IPS-11a (cell line): ENCODE measurements around the gene SLC38A9.
"Not testable (repeated sequence)": the region's sequence is repeated elsewhere in the genome, so short reads cannot be mapped to it uniquely, and the experiment has no call there.

Source experiments
- H3K4me3 ChIP-seq: one replicate; pipeline ENCODE4 v1.5.1; 2013; ENCODE audit warnings: low read depth, low read length, control low read depth

Gene SLC38A9

GRCh38 chr5:55618318-55618717, 93.8 kb downstream of the SLC38A9 start:
- no peak overlapping the region for H3K4me3 ChIP-seq

DNA sequence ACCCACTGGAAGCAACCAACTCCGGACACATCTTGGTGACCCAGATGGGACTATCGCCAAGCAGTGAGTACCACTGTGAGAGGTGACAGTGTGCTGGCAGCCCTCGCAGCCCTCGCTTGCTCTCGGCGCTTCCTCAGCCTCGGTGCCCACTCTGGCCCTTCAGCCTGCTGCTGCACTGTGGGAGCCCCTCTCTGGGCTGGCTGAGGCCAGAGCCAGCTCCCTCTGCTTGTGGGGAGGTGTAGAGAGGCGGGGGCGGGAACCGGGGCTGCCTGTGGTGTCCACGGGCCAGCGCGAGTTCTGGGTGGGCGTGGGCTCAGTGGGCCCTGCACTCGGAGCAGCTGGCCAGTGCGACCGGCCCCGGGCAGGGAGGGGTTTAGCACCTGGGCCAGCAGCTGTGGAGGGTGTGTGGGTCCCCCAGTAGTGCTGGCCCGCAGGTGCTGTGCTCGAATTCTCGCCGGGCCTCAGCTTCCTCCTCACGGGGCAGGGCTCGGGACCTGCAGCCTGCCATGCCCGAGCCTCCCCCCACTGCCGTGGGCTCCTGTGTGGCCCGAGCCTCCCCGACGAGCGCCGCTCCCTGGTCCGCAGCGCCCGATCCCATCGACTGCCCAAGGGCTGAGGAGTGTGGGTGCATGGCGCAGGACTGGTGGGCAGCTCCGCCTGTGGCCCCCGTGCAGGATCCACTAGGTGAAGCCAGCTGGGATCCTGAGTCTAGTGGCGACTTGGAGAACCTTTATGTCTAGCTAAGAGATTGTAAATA, 98.8 kb downstream of the SLC38A9 start:
- H3K4me3 ChIP-seq: no peak overlapping the region

GRCh38 chr5:55610542-55610941, 101.6 kb downstream of the SLC38A9 start:
- no peak overlapping the region for H3K4me3 ChIP-seq

GRCh38 chr5:55609413-55609812, 102.7 kb downstream of the SLC38A9 start:
- no peak overlapping the region for H3K4me3 ChIP-seq

GRCh38 chr5:55608595-55609349, 103.4 kb downstream of the SLC38A9 start:
- H3K4me3 ChIP-seq: no peak overlapping the region

DNA sequence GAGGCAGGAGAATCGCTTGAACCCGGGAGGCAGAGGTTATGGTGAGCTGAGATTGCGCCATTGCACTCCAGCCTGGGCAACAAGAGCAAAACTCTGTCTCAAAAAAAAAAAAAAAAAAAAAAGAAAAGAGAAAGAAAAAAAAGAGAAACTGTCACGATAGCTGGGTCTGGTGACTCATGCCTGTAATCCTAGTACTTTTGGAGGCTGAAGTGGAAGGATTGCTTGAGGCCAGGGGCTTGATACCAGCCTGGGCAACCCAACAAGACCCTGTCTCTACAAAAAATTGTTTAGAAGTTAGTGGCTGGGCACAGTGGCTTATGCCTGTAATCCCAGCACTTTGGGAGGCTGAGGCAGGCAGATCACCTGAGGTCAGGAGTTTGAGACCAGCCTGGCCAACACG, 104.8 kb downstream of the SLC38A9 start:
- H3K4me3 ChIP-seq: not testable (repeated sequence)

GRCh38 chr5:55604611-55605067, 107.5 kb downstream of the SLC38A9 start:
- H3K4me3 ChIP-seq: no peak overlapping the region

DNA sequence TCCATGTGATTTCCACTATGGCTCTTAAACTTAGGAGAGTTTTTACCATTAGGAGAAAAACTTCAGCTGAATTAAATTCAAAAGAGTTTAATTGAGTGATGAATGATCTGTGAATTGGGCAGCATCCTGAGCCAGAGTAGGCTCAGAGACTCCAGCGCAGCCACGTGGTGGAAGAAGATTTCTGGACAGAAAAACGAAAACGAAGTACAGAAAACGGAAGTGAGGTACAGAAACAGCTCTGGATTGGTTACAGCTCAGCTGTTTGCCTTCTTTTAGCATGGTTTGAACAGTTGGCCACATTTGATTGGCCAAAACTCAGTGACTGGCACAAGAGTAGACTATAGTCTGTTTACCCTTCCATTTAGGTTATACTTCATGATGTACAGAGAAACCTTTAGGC, 108.2 kb downstream of the SLC38A9 start:
- H3K4me3 ChIP-seq: no peak overlapping the region

- no peak overlapping the region for H3K4me3 ChIP-seq
These were observed 110.5 kb downstream of the SLC38A9 start for GRCh38 chr5:55601628-55602027.

DNA sequence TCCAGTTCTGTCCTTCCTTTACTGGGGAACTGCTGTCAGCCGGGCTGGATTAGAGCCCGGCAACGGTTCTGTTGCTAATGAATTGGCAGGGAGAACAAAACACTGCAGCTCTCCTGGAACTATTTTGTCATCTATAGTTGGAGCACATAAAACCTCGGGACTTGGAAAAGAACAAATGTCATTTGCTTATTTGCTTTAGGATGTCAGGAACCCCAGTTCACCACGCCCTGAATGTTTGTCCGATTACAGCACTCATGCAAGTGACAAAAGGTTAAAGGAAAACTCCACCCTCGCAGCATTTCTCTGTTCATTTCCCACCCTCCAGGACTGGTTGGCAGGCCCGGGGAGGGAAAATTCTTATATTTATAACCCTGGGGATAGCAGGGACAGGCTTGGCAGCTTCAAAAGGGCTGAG, 110.9 kb downstream of the SLC38A9 start:
- no peak overlapping the region for H3K4me3 ChIP-seq

DNA sequence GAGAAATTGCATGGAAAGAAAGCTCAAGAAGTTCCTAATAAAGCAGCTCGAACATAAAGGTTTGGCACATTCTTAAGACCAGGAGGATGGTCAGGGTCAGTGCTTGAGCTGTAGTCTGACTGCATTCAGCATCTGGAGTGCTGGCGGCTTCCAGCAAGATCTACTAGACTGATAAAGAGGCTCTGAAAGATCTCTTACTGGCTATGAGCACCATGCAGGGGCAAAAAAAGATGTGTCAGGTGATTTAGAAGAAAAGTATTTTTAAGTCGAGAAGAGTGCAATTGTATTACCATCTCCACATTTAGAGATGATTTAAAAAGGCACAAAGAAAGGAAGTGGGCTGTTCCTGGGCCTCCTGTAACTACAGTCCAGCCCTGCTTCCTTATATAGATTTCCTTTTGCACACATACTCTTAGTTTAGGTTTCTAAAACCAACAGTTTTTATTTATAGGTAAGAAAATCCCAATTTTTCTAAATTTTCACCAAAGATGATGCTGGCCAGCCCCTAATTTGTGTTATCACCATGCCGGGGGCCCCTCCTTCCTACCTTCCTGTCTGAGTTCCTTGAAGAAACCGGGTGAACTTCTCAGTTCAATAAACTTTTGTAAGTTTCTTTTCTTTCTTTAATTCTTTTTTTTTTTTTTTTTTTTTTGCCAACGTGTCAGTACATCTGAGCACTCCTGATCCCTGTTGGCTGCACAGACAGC, 111.5 kb downstream of the SLC38A9 start:
- H3K4me3 ChIP-seq: no peak overlapping the region

- H3K4me3 ChIP-seq: no peak overlapping the region
These were observed 112.0 kb downstream of the SLC38A9 start for GRCh38 chr5:55600086-55600485.

- no peak overlapping the region for H3K4me3 ChIP-seq
These were observed 112.7 kb downstream of the SLC38A9 start for GRCh38 chr5:55599148-55600050.

- no peak overlapping the region for H3K4me3 ChIP-seq
These were observed 114.8 kb downstream of the SLC38A9 start for GRCh38 chr5:55597014-55597981.

DNA sequence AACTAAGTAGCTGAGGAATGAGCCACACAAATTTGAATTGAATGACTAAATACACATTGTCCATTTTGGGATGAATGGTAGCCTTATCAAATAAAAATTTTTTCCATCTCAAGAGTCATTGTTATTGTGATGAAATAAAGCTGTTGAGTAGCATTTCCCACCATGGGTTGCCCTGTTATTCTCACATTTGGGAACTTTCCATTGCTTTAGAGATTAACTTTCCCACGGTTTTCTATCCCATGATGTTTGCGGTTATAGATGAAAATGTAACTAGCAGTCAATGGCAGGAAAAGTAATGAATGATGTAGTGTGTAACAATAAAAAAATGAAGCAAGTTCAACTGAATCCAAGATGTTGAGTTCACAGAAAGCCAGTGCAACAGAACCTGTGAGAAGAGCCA, 117.5 kb downstream of the SLC38A9 start:
- no peak overlapping the region for H3K4me3 ChIP-seq

- no peak overlapping the region for H3K4me3 ChIP-seq
These were observed 119.0 kb downstream of the SLC38A9 start for GRCh38 chr5:55593115-55593472.

- no peak overlapping the region for H3K4me3 ChIP-seq
These were observed 119.6 kb downstream of the SLC38A9 start for GRCh38 chr5:55592388-55593114.

DNA sequence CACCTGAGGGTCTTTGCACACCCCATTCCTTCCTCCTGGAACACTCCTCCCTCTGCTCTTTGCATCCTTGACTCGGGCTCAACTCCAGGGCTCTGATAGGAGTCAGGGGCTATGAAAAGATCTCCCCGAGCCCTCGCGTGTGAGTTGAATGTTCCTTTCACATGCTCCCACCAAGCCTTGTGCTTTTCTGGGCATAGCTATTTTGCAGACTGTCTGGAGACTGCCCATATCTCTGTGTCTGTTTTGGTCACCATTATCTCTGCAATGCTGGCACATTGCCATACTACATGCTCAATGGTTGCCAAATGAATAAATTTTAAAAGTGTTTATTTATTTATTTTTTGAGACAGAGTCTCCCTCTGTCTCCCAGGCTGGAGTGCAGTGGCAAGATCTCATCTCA, 120.4 kb downstream of the SLC38A9 start:
- no peak overlapping the region for H3K4me3 ChIP-seq

- no peak overlapping the region for H3K4me3 ChIP-seq
These were observed 126.9 kb downstream of the SLC38A9 start for GRCh38 chr5:55585206-55585610.
